ENCODE measurements around the gene FTCDNL1. TPM values are rescaled to one million over a fixed set of nuclear protein-coding genes. Genes with fewer than 3 reads are reported as not detected.

FTCDNL1 gene
- total and polyA plus RNA-seq, 2 of the 13 experiments (the other 11 are each of a cell fraction or from before 2014, with no cell fraction given) = 0.98 to 1.4 TPM

- TF ChIP-seq, protein P1, sequence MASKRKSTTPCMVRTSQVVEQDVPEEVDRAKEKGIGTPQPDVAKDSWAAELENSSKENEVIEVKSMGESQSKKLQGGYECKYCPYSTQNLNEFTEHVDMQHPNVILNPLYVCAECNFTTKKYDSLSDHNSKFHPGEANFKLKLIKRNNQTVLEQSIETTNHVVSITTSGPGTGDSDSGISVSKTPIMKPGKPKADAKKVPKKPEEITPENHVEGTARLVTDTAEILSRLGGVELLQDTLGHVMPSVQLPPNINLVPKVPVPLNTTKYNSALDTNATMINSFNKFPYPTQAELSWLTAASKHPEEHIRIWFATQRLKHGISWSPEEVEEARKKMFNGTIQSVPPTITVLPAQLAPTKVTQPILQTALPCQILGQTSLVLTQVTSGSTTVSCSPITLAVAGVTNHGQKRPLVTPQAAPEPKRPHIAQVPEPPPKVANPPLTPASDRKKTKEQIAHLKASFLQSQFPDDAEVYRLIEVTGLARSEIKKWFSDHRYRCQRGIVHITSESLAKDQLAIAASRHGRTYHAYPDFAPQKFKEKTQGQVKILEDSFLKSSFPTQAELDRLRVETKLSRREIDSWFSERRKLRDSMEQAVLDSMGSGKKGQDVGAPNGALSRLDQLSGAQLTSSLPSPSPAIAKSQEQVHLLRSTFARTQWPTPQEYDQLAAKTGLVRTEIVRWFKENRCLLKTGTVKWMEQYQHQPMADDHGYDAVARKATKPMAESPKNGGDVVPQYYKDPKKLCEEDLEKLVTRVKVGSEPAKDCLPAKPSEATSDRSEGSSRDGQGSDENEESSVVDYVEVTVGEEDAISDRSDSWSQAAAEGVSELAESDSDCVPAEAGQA (IDR thresholded peaks at IDR 0.05; ENCODE audit: low read depth) = peak; percentile 54
- TF ChIP-seq, protein P1 (CRISPR knock-in tag; IDR thresholded peaks at IDR 0.05; ENCODE audit: borderline replicate concordance) = no peak; the same call in 1 of the 2 replicates
- TF ChIP-seq KAT8 (CRISPR knock-in tag; IDR thresholded peaks at IDR 0.05) = 0 out of 2 replicates have a peak, but pooled peaks have one; percentile 40
- 0 out of 2 replicates have a peak, but pooled peaks have one; percentile 13 for TF ChIP-seq KLF11 (CRISPR knock-in tag; IDR thresholded peaks at IDR 0.05)
- no peak for TF ChIP-seq ZNF646 (CRISPR knock-in tag; IDR thresholded peaks at IDR 0.05)
- no peak; the same call in 1 of the 2 replicates for TF ChIP-seq ZNF263 (CRISPR knock-in tag; IDR thresholded peaks at IDR 0.05)
- TF ChIP-seq GPN1 (CRISPR knock-in tag; IDR thresholded peaks at IDR 0.05; ENCODE audit: borderline replicate concordance) = no peak
- no peak for TF ChIP-seq HMGA1 (CRISPR knock-in tag; conservative IDR thresholded peaks at IDR 0.05)
- TF ChIP-seq, protein P2, sequence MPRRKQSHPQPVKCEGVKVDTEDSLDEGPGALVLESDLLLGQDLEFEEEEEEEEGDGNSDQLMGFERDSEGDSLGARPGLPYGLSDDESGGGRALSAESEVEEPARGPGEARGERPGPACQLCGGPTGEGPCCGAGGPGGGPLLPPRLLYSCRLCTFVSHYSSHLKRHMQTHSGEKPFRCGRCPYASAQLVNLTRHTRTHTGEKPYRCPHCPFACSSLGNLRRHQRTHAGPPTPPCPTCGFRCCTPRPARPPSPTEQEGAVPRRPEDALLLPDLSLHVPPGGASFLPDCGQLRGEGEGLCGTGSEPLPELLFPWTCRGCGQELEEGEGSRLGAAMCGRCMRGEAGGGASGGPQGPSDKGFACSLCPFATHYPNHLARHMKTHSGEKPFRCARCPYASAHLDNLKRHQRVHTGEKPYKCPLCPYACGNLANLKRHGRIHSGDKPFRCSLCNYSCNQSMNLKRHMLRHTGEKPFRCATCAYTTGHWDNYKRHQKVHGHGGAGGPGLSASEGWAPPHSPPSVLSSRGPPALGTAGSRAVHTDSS (CRISPR knock-in tag; conservative IDR thresholded peaks at IDR 0.05) = no peak
- TF ChIP-seq SP5 (CRISPR knock-in tag; IDR thresholded peaks at IDR 0.05; ENCODE audit: borderline replicate concordance, low read depth) = peak; percentile 50; the same call in 1 of the 2 replicates
- TF ChIP-seq ZNF331 (CRISPR knock-in tag; IDR thresholded peaks at IDR 0.05) = peak; percentile 51; the same call in 1 of the 2 replicates
- peak; percentile 80 for TF ChIP-seq SMYD3 (CRISPR knock-in tag; IDR thresholded peaks at IDR 0.05)
- peak; percentile 9; the same call in 1 of the 2 replicates for TF ChIP-seq CENPT (CRISPR knock-in tag; IDR thresholded peaks at IDR 0.05; ENCODE audit: low read depth)
- TF ChIP-seq ARNTL (CRISPR knock-in tag; IDR thresholded peaks at IDR 0.05) = peak; percentile 78
Observed at GRCh38 chr2:199850718-199851500, at the start of gene FTCDNL1 (continued).
